ENCODE results near the gene RFPL4A. TPM values are rescaled to one million over a fixed set of nuclear protein-coding genes. Genes with fewer than 3 reads are reported as not detected.

The RFPL4A gene
- total RNA-seq, 2 experiments from 2014 or later = not detected

GRCh38 chr19:55812449-55812848 is 53.6 kb downstream of the RFPL4A start:
- Mint-ChIP-seq H3K27me3 (ENCODE audit: low read depth) (peaks cover 27% of the 10 kb centered on the region), H3K4me1 (ENCODE audit: low read depth) (peaks cover 6% of the 10 kb centered on the region), H3K4me3 (no peak overlapping the region), H3K9me3 (peaks cover 4% of the 10 kb centered on the region), H3K27ac (no peak overlapping the region), H3K36me3 (ENCODE audit: low read depth) (no peaks in the 10 kb centered on the region)
- no peak for DNase-seq
- CTCF ChIA-PET = interaction anchor here (0.6 kb wide), 2 partner anchors 166 to 1179 kb away, joined by 3 read pairs; no protein-coding TSS in a partner anchor
- intact Hi-C loops (cut with micrococcal nuclease) = no loop called here

Other genes with a start within 250 kb of the RFPL4A start
- not detected for gene SBK2, start 222.0 kb upstream of the RFPL4A start, total RNA-seq
- gene SBK3, start 213.6 kb upstream of the RFPL4A start, total RNA-seq = not detected
- gene ZNF579, start 178.2 kb upstream of the RFPL4A start, total RNA-seq = 1 to 10 TPM; 6.1 to 6.5 TPM
- 10 to 100 TPM; 12.8 to 14.8 TPM for gene FIZ1, start 159.6 kb upstream of the RFPL4A start, total RNA-seq
- 10 to 100 TPM; 20.9 to 23.0 TPM for gene ZNF524, start 158.8 kb upstream of the RFPL4A start, total RNA-seq
- 10 to 100 TPM; 10.8 to 11.2 TPM for gene ZNF865, start 153.4 kb upstream of the RFPL4A start, total RNA-seq
- 1 to 10 TPM; 3.7 to 4.0 TPM for gene ZNF784, start 134.5 kb upstream of the RFPL4A start, total RNA-seq
- gene ZNF580, start 118.1 kb upstream of the RFPL4A start, total RNA-seq = 10 to 100 TPM; 18.1 to 18.7 TPM
- gene ZNF581, start 115.4 kb upstream of the RFPL4A start, total RNA-seq = 10 to 100 TPM; 18.0 to 20.7 TPM
- 1 to 10 TPM; 4.2 to 4.4 TPM for gene CCDC106, start 110.9 kb upstream of the RFPL4A start, total RNA-seq
- gene U2AF2, start 104.1 kb upstream of the RFPL4A start, total RNA-seq = 100 to 1,000 TPM; 285 to 293 TPM
- 10 to 100 TPM; 23.4 TPM for gene EPN1, start 83.9 kb upstream of the RFPL4A start, total RNA-seq
- not detected for gene NLRP9, start 20.7 kb upstream of the RFPL4A start, total RNA-seq
- not detected for gene RFPL4AL1, start 10.0 kb downstream of the RFPL4A start, total RNA-seq
- gene NLRP11, start 72.9 kb downstream of the RFPL4A start, total RNA-seq = under 1 TPM in 1 of 2 experiments, not detected in 1; 0.10 TPM
- gene NLRP4, start 77.4 kb downstream of the RFPL4A start, total RNA-seq = not detected
- gene NLRP13, start 173.2 kb downstream of the RFPL4A start, total RNA-seq = not detected
- gene NLRP8, start 188.7 kb downstream of the RFPL4A start, total RNA-seq = not detected
- gene NLRP5, start 227.7 kb downstream of the RFPL4A start, total RNA-seq = not detected

Measured in activated naive CD4-positive, alpha-beta T cell treated with anti-CD3 and anti-CD28 coated beads for 36 hours (primary cell).